ENCODE measurements around the gene TRNT1. TPM values are rescaled to one million over a fixed set of nuclear protein-coding genes. Genes with fewer than 3 reads are reported as not detected.
A peak's percentile ranks its signal among the peaks of the same experiment; 100 is the strongest.

Gene TRNT1
- total RNA-seq, 3 donors from 2014 or later (not counting 1 experiment from before 2014, with no cell fraction given), result 33.3 to 41.9 (median 36.6) TPM

DNA sequence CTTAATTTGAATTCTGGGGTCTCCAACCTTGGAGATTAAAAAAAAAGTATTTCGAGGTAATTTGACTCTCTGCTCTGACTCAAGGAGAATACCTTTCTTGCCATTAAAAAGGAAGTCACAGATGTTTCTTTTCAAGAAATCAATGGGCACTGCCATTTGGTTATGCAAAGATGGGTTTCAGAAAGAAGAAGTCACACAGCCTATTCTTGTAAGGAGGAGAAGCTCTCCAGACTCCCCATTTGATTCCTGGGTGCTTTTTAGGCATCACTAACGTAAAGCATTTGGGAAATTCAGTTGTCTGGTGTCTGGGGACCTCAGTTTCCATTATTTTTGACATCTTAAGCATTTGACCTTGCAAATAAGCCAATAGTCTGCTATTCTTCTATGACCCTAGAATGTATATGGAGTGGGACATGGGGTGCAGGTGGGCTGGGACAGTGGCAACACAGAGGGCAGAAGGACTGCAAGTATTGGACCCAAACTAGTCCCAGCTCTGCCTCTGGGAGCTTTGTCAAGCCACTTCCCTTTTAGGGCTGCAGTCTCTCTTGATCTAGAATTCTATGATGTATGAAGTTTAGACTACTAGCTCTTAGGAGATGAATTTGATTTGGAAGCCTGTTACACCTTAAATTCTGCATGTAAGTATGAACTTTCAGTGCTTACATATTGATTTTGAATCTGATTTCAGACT is 44.4 kb upstream of the TRNT1 start:
- intact Hi-C loops (cut with micrococcal nuclease), result no loop called here
- Histone ChIP-seq H3K4me1 (ENCODE audit: control insufficient read depth, insufficient read depth, low read length) (no peaks in the 10 kb centered on the region), H3K27ac (ENCODE audit: low read length) (no peak overlapping the region), H3K36me3 (ENCODE audit: control insufficient read depth, insufficient read depth, low read length) (no peaks in the 10 kb centered on the region), H3K27me3 (ENCODE audit: control insufficient read depth, insufficient read depth, low read length) (no peaks in the 10 kb centered on the region), H3K9me3 (ENCODE audit: control insufficient read depth, insufficient read depth, low read length) (no peaks in the 10 kb centered on the region), H3K4me3 (ENCODE audit: low read length) (no peak overlapping the region)
- TF ChIP-seq, protein P1, sequence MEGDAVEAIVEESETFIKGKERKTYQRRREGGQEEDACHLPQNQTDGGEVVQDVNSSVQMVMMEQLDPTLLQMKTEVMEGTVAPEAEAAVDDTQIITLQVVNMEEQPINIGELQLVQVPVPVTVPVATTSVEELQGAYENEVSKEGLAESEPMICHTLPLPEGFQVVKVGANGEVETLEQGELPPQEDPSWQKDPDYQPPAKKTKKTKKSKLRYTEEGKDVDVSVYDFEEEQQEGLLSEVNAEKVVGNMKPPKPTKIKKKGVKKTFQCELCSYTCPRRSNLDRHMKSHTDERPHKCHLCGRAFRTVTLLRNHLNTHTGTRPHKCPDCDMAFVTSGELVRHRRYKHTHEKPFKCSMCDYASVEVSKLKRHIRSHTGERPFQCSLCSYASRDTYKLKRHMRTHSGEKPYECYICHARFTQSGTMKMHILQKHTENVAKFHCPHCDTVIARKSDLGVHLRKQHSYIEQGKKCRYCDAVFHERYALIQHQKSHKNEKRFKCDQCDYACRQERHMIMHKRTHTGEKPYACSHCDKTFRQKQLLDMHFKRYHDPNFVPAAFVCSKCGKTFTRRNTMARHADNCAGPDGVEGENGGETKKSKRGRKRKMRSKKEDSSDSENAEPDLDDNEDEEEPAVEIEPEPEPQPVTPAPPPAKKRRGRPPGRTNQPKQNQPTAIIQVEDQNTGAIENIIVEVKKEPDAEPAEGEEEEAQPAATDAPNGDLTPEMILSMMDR (IDR thresholded peaks at IDR 0.05), result no peak
- WGBS (ENCODE audit: insufficient coverage), result 69% methylated on average over 2 of the region's 2 CpGs
- DNase-seq (no peak), ATAC-seq (no peak)
- Mint-ChIP-seq H3K9me3 (no peaks in the 10 kb centered on the region), H3K27me3 (ENCODE audit: low read depth in 2 of 2) (peaks cover 0 to 16% of the 10 kb centered on the region in 2 donors), H3K27ac (no peak overlapping the region), H3K4me3 (no peak overlapping the region), H3K4me1 (peaks cover 0 to 4% of the 10 kb centered on the region in 2 donors), H3K36me3 (no peaks in the 10 kb centered on the region)

DNA sequence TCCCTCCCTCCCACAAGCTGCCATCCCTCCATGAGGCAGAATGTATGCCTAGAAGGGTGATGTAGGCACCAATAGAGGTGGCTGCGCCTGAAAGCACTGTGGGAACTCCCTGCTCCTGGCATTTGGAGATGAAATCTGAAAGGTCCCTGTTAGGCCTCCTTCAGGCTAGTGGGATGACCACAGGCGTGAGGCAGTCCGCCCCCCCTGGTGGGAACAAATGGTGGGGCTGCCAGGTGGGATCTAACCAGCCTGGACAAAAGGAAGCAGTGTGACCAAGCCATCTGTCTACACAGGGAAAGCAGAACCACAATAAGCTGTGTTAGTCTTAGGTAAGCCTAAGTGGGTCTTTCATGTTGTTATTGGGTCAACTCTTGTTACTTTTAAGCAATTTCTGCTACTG is 41.9 kb upstream of the TRNT1 start:
- no peaks in the 10 kb centered on the region for H3K9me3 Mint-ChIP-seq
- no peak overlapping the region for H3K4me3 Mint-ChIP-seq
- H3K27me3 ChIP-seq (ENCODE audit: control insufficient read depth, insufficient read depth, low read length), result no peaks in the 10 kb centered on the region
- intact Hi-C loops (cut with micrococcal nuclease), result no loop called here
- H3K27ac Mint-ChIP-seq, result no peak overlapping the region
- no peaks in the 10 kb centered on the region for H3K9me3 ChIP-seq (ENCODE audit: control insufficient read depth, insufficient read depth, low read length)
- no peak overlapping the region for H3K27ac ChIP-seq (ENCODE audit: low read length)
- H3K4me1 Mint-ChIP-seq, result peaks cover 0 to 4% of the 10 kb centered on the region in 2 donors
- no peaks in the 10 kb centered on the region for H3K36me3 ChIP-seq (ENCODE audit: control insufficient read depth, insufficient read depth, low read length)
- WGBS (ENCODE audit: insufficient coverage), result 91% methylated on average over 3 of the region's 3 CpGs
- no peak for ATAC-seq
- H3K27me3 Mint-ChIP-seq (ENCODE audit: low read depth in 2 of 2), result peaks cover 0 to 8% of the 10 kb centered on the region in 2 donors
- no peak for DNase-seq
- TF ChIP-seq, protein P1 (IDR thresholded peaks at IDR 0.05), result no peak
- no peaks in the 10 kb centered on the region for H3K36me3 Mint-ChIP-seq
- H3K4me3 ChIP-seq (ENCODE audit: low read length), result no peak overlapping the region
- H3K4me1 ChIP-seq (ENCODE audit: control insufficient read depth, insufficient read depth, low read length), result no peaks in the 10 kb centered on the region

DNA sequence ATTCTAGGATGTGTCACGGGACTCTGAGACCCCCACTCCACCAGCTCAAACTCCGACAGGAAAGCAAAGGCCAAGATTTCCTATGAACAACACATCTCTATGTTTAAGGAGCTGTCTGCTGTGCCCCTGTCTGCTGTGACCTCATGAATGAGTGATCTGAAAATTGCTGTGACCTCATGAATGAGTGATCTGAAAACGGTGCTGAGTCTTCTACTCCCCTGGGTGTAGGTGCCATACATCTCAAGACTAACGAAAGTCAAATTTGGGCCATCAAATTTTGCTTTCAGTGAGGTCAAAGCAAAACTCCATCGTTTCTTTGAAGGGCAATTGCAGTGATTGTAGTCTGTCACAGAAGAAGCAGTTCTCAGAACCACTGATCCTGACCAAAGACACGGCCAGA is 41.0 kb upstream of the TRNT1 start:
- Histone ChIP-seq H3K27ac (ENCODE audit: low read length) (no peak overlapping the region), H3K4me3 (ENCODE audit: low read length) (no peak overlapping the region), H3K36me3 (ENCODE audit: control insufficient read depth, insufficient read depth, low read length) (no peaks in the 10 kb centered on the region), H3K27me3 (ENCODE audit: control insufficient read depth, insufficient read depth, low read length) (no peaks in the 10 kb centered on the region), H3K9me3 (ENCODE audit: control insufficient read depth, insufficient read depth, low read length) (no peaks in the 10 kb centered on the region), H3K4me1 (ENCODE audit: control insufficient read depth, insufficient read depth, low read length) (no peaks in the 10 kb centered on the region)
- ATAC-seq (no peak), DNase-seq (no peak)
- WGBS (ENCODE audit: insufficient coverage), result 68% methylated on average over 6 of the region's 6 CpGs
- Mint-ChIP-seq H3K27ac (peak overlapping the region in 1 of 2 donors; percentile 8), H3K36me3 (no peaks in the 10 kb centered on the region), H3K4me3 (no peak overlapping the region), H3K27me3 (ENCODE audit: low read depth in 2 of 2) (peaks cover under 1 to 8% of the 10 kb centered on the region in 2 donors), H3K9me3 (no peaks in the 10 kb centered on the region), H3K4me1 (peaks cover 0 to 4% of the 10 kb centered on the region in 2 donors)
- TF ChIP-seq, protein P1 (IDR thresholded peaks at IDR 0.05), result no peak
- intact Hi-C loops (cut with micrococcal nuclease), result no loop called here

DNA sequence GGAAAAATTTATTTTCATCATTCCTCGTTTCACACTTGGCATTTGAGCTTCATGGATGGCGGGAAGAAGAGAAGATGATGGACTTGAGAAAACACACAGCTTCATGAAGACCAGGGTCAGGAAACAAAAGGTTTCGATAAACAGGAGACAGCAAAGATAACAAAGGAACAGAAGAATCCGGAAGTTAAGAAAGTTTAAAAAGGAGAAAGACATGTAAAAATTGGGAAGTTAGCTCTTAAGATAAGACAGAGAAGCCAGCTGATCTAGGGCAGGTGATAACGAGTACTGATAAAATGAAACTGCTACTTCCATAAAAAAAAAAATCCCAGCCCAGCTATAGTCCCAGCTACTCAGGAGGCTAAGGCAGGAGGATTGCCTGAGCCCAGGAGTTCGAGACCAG is 40.5 kb upstream of the TRNT1 start:
- Mint-ChIP-seq H3K36me3 (no peaks in the 10 kb centered on the region), H3K4me3 (no peak overlapping the region), H3K27me3 (ENCODE audit: low read depth in 2 of 2) (peaks cover 6 to 8% of the 10 kb centered on the region in 2 donors), H3K27ac (peak overlapping the region in 1 of 2 donors; percentile 8), H3K4me1 (peaks cover 0 to 4% of the 10 kb centered on the region in 2 donors), H3K9me3 (no peaks in the 10 kb centered on the region)
- Histone ChIP-seq H3K36me3 (ENCODE audit: control insufficient read depth, insufficient read depth, low read length) (no peaks in the 10 kb centered on the region), H3K27me3 (ENCODE audit: control insufficient read depth, insufficient read depth, low read length) (no peaks in the 10 kb centered on the region), H3K4me3 (ENCODE audit: low read length) (no peak overlapping the region), H3K4me1 (ENCODE audit: control insufficient read depth, insufficient read depth, low read length) (no peaks in the 10 kb centered on the region), H3K9me3 (ENCODE audit: control insufficient read depth, insufficient read depth, low read length) (no peaks in the 10 kb centered on the region), H3K27ac (ENCODE audit: low read length) (no peak overlapping the region)
- intact Hi-C loops (cut with micrococcal nuclease), result no loop called here
- DNase-seq (no peak), ATAC-seq (no peak)
- TF ChIP-seq, protein P1 (IDR thresholded peaks at IDR 0.05), result no peak
- 59% methylated on average over 6 of the region's 6 CpGs for WGBS (ENCODE audit: insufficient coverage)

Measured in natural killer cell (primary cell).